ACC112 (cell line): ENCODE measurements around the gene DYDC1.
"Not testable (repeated sequence)": the region's sequence is repeated elsewhere in the genome, so short reads cannot be mapped to it uniquely, and the experiment has no call there.

ENCODE experiments used
- H2AFZ ChIP-seq: fragments of 200-600 bp; sonication (generic); one replicate; pipeline ENCODE4 v1.6.0; 2017; ENCODE audit warnings: antibody characterized with exemption, low read length; ENCODE audit not compliant: unreplicated experiment
- H3K27ac ChIP-seq: fragments of 200-600 bp; sonication (generic); 2 replicates; pipeline ENCODE4 v1.5.1; 2014; ENCODE audit warnings: low read depth, mild to moderate bottlenecking, antibody characterized with exemption, low read length, moderate library complexity
- H3K27me3 ChIP-seq: fragments of 200-600 bp; sonication (generic); 2 replicates; pipeline ENCODE4 v1.6.1; 2014; ENCODE audit warnings: mild to moderate bottlenecking, antibody characterized with exemption, low read length, moderate library complexity, mixed read lengths; ENCODE audit not compliant: insufficient read depth
- H3K36me3 ChIP-seq: fragments of 200-600 bp; sonication (generic); 2 replicates; pipeline ENCODE4 v1.6.1; 2016; ENCODE audit warnings: mild to moderate bottlenecking, antibody characterized with exemption, low read length, moderate library complexity, mixed read lengths; ENCODE audit not compliant: insufficient read depth
- H3K4me1 ChIP-seq: fragments of 200-600 bp; sonication (generic); one replicate; pipeline ENCODE4 v1.6.1; 2016; ENCODE audit warnings: low read length, mixed read lengths; ENCODE audit not compliant: insufficient read depth, unreplicated experiment, control insufficient read depth
- H3K4me3 ChIP-seq: fragments of 200-600 bp; sonication (generic); 2 replicates; pipeline ENCODE4 v1.5.1; 2014; ENCODE audit warnings: mild to moderate bottlenecking, low read depth, low read length
- H3K79me2 ChIP-seq: fragments of 200-600 bp; sonication (generic); one replicate; pipeline ENCODE4 v1.6.0; 2016; ENCODE audit warnings: low read length; ENCODE audit not compliant: control insufficient read depth, unreplicated experiment, insufficient read depth

Gene DYDC1

GRCh38 chr10:80319318-80319717, 37.2 kb downstream of the DYDC1 start:
- Histone ChIP-seq H2AFZ (no peak overlapping the region), H3K4me1 (peaks cover 7% of the 10 kb centered on the region)

GRCh38 chr10:80318742-80319141, 37.8 kb downstream of the DYDC1 start:
- no peak overlapping the region for H2AFZ ChIP-seq
- no peak overlapping the region for H3K27ac ChIP-seq
- H3K4me1 ChIP-seq, result peaks cover 1% of the 10 kb centered on the region
- peaks cover 21% of the 10 kb centered on the region; the same call in 1 of the 2 replicates for H3K27me3 ChIP-seq
- no peaks in the 10 kb centered on the region for H3K79me2 ChIP-seq
- no peak overlapping the region for H3K4me3 ChIP-seq
- H3K36me3 ChIP-seq, result no peaks in the 10 kb centered on the region

More at GRCh38 chr10:80319318-80319717, 37.2 kb downstream of the DYDC1 start:
- Histone ChIP-seq H3K79me2 (no peaks in the 10 kb centered on the region), H3K36me3 (no peaks in the 10 kb centered on the region), H3K4me3 (no peak overlapping the region), H3K27ac (no peak overlapping the region), H3K27me3 (peaks cover 21% of the 10 kb centered on the region; the same call in 1 of the 2 replicates)

- no peak overlapping the region for H3K4me3 ChIP-seq
- no peaks in the 10 kb centered on the region for H3K36me3 ChIP-seq
- no peaks in the 10 kb centered on the region for H3K4me1 ChIP-seq
- no peak overlapping the region for H2AFZ ChIP-seq
- H3K79me2 ChIP-seq, result no peaks in the 10 kb centered on the region
- H3K27me3 ChIP-seq, result peaks cover 16% of the 10 kb centered on the region; the same call in 1 of the 2 replicates
- H3K27ac ChIP-seq, result no peak overlapping the region
Measured at GRCh38 chr10:80315391-80315790, 41.2 kb downstream of the DYDC1 start.

- no peaks in the 10 kb centered on the region for H3K79me2 ChIP-seq
- no peak overlapping the region for H2AFZ ChIP-seq
- H3K36me3 ChIP-seq, result no peaks in the 10 kb centered on the region
- no peaks in the 10 kb centered on the region for H3K4me1 ChIP-seq
- H3K27me3 ChIP-seq, result peaks cover 5% of the 10 kb centered on the region; the same call in 1 of the 2 replicates
- H3K4me3 ChIP-seq, result no peak overlapping the region
- no peak overlapping the region for H3K27ac ChIP-seq
Measured at GRCh38 chr10:80313523-80313922, 43.0 kb downstream of the DYDC1 start.

- H3K27ac ChIP-seq, H3K27me3 ChIP-seq, H3K36me3 ChIP-seq, H3K4me1 ChIP-seq, H3K4me3 ChIP-seq, H3K79me2 ChIP-seq, H2AFZ ChIP-seq: not testable (repeated sequence)
Measured at GRCh38 chr10:80305989-80306388, 50.6 kb downstream of the DYDC1 start.

- no peak overlapping the region for H2AFZ ChIP-seq
- H3K4me3 ChIP-seq, result no peak overlapping the region
- no peaks in the 10 kb centered on the region for H3K36me3 ChIP-seq
- H3K27me3 ChIP-seq, result peaks cover 50% of the 10 kb centered on the region
- H3K27ac ChIP-seq, result no peak overlapping the region
- H3K4me1 ChIP-seq, result no peaks in the 10 kb centered on the region
- no peaks in the 10 kb centered on the region for H3K79me2 ChIP-seq
Measured at GRCh38 chr10:80296942-80297341, 59.6 kb downstream of the DYDC1 start.

GRCh38 chr10:80292607-80293239, 63.8 kb downstream of the DYDC1 start:
- H3K79me2 ChIP-seq, result no peaks in the 10 kb centered on the region
- H3K36me3 ChIP-seq, result no peaks in the 10 kb centered on the region
- peaks cover 75% of the 10 kb centered on the region for H3K27me3 ChIP-seq
- no peaks in the 10 kb centered on the region for H3K4me1 ChIP-seq
- no peak overlapping the region for H2AFZ ChIP-seq
- no peak overlapping the region for H3K4me3 ChIP-seq
- H3K27ac ChIP-seq, result no peak overlapping the region

- H3K4me1 ChIP-seq, result no peaks in the 10 kb centered on the region
- H3K27ac ChIP-seq, result no peak overlapping the region
- no peak overlapping the region for H3K4me3 ChIP-seq
- H2AFZ ChIP-seq, result no peak overlapping the region
- no peaks in the 10 kb centered on the region for H3K79me2 ChIP-seq
- peaks cover 92% of the 10 kb centered on the region for H3K27me3 ChIP-seq
- no peaks in the 10 kb centered on the region for H3K36me3 ChIP-seq
Measured at GRCh38 chr10:80290474-80291220, 65.9 kb downstream of the DYDC1 start.

- Histone ChIP-seq H3K4me1 (no peaks in the 10 kb centered on the region), H3K27ac (no peak within 1 kb of the TSS), H3K36me3 (no peaks in the 10 kb centered on the region), H3K27me3 (peaks cover 90% of the 10 kb centered on the region), H2AFZ (no peak within 1 kb of the TSS), H3K4me3 (no peak within 1 kb of the TSS), H3K79me2 (no peaks in the 10 kb centered on the region)
Measured at GRCh38 chr10:80289451-80290287, 66.9 kb downstream of the DYDC1 start, which contains the start of gene MAT1A. Gene MAT1A (minus strand): TSS chr10:80289658. CDS start chr10:80289423, 235 bp downstream.

GRCh38 chr10:80288849-80289248, 67.7 kb downstream of the DYDC1 start:
- H3K4me3 ChIP-seq, result no peak overlapping the region
- no peak overlapping the region for H3K27ac ChIP-seq
- H2AFZ ChIP-seq, result no peak overlapping the region
- H3K79me2 ChIP-seq, result no peaks in the 10 kb centered on the region
- no peaks in the 10 kb centered on the region for H3K4me1 ChIP-seq
- H3K27me3 ChIP-seq, result peaks cover 84% of the 10 kb centered on the region
- no peaks in the 10 kb centered on the region for H3K36me3 ChIP-seq
